ENCODE results near the gene EIF4G1.
"Not testable (repeated sequence)": the region's sequence is repeated elsewhere in the genome, so short reads cannot be mapped to it uniquely, and the experiment has no call there.

Gene EIF4G1, protein sequence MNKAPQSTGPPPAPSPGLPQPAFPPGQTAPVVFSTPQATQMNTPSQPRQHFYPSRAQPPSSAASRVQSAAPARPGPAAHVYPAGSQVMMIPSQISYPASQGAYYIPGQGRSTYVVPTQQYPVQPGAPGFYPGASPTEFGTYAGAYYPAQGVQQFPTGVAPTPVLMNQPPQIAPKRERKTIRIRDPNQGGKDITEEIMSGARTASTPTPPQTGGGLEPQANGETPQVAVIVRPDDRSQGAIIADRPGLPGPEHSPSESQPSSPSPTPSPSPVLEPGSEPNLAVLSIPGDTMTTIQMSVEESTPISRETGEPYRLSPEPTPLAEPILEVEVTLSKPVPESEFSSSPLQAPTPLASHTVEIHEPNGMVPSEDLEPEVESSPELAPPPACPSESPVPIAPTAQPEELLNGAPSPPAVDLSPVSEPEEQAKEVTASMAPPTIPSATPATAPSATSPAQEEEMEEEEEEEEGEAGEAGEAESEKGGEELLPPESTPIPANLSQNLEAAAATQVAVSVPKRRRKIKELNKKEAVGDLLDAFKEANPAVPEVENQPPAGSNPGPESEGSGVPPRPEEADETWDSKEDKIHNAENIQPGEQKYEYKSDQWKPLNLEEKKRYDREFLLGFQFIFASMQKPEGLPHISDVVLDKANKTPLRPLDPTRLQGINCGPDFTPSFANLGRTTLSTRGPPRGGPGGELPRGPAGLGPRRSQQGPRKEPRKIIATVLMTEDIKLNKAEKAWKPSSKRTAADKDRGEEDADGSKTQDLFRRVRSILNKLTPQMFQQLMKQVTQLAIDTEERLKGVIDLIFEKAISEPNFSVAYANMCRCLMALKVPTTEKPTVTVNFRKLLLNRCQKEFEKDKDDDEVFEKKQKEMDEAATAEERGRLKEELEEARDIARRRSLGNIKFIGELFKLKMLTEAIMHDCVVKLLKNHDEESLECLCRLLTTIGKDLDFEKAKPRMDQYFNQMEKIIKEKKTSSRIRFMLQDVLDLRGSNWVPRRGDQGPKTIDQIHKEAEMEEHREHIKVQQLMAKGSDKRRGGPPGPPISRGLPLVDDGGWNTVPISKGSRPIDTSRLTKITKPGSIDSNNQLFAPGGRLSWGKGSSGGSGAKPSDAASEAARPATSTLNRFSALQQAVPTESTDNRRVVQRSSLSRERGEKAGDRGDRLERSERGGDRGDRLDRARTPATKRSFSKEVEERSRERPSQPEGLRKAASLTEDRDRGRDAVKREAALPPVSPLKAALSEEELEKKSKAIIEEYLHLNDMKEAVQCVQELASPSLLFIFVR (N-terminal part only)

DNA sequence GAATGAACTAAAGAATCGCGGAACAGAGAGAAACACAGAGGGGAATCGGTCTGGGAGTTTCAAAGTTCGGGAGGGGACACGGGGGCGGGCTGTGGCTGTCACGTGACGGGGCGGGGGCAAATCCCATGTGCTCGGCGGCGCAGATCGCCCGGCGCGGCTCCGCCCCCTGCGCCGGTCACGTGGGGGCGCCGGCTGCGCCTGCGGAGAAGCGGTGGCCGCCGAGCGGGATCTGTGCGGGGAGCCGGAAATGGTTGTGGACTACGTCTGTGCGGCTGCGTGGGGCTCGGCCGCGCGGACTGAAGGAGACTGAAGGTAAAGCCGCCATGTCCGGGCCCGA lies at the start of gene EIF4G1:
EIF4G1 (plus strand) TSS at position 244 of the 337 bp plus-strand sequence. CDS start 1,191 bp downstream, outside the sequence.
- H3K27ac ChIP-seq: peak within 1 kb of the TSS; percentile 93
- TF ChIP-seq CTCF (conservative IDR thresholded peaks at IDR 0.05): no peak

DNA sequence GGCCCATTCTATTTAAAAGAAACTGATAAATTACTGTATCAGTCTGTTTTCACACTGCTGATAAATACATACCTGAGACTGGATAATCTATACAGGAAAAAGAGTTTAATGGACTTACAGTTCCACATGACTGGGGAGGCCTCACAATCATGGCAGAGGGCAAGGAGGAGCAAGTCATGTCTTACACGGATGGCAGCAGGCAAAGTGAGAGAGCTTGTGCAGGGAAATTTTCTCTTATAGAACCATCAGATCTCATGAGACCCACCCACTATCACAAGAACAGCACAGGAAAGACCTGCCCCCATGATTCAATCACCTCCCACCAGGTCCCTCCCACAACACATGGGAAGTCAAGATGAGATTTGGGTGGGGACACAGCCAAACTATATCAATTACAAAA lies 47.2 kb upstream of the EIF4G1 start:
- not testable (repeated sequence) for H3K27ac ChIP-seq

DNA sequence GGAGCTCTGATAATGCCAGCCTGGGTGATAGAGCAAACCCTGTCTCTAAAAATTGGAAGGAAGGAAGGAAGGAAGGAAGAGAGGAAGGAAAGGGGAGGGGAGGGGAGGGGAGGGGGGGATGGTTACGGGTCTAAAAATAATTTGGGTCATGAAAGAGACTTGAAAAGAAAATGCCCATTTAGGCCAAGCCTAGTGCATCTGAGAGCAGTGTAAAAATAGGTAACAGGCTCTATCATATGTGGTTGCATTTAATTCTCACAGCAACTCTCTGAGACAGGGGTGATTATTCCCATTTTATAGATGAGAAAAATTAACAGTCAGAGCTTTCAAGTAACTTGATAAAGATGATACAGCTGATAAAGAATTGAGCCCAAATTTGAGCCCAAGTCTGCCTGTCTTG lies 42.1 kb upstream of the EIF4G1 start:
- H3K27ac ChIP-seq: no peak overlapping the region
- TF ChIP-seq CTCF (conservative IDR thresholded peaks at IDR 0.05): no peak

DNA sequence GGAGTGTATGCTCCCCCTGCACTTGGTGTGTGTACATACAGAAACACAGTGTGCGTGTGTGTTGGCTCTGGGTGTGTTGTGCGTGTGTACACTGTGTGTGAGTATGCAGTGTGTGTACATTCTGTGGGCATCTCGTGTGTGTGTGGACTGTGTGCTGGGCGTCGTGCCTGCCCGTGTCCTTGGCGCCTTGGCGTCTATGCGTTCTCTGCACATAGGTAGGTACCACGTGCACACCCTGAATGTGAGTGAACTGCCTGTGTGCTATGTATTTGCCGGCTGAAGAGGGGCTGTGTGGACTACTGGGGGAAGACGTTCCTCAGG lies 39.1 kb upstream of the EIF4G1 start:
- no peak overlapping the region for H3K27ac ChIP-seq
- no peak for TF ChIP-seq CTCF (conservative IDR thresholded peaks at IDR 0.05)

DNA sequence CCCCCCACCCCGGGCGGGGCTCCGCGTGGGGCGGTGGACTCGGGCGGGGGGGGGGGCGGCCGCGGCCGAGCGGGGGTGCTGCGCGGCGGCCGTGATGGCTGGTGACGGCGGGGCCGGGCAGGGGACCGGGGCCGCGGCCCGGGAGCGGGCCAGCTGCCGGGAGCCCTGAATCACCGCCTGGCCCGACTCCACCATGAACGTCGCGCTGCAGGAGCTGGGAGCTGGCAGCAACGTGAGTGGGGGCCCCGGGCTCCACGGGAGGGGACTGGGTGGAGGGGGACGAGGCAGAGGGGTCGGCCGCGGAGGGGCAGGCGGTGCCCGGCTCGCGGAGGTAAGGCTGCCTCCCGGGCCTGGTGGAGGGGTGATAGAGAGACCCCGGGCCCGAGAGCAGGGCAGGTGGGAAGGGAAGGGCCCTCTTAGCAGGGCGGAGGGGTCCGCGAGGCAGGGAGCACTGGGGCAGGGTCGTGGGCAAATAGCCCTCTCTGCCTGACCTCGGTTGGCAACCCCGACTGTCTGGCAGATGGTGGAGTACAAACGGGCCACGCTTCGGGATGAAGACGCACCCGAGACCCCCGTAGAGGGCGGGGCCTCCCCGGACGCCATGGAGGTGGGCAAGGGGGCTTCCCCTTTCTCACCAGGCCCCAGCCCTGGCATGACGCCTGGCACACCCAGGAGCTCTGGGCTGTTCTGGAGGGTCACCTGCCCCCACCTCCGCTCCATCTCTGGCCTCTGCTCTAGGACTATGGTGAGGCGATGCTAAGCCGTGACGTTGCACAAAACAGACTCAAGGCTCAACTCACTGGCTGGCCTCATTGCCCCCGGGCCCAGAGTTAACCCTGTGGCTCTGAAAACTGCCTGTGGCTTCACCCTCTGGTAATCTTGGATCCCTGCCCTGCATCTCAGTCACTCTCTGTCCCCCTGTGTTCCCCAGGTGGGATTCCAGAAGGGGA lies 38.2 kb upstream of the EIF4G1 start, which contains the start of gene ECE2:
ECE2 (plus strand) TSS at position 62 of the 950 bp plus-strand sequence; CDS start at position 194, 132 bp downstream.
- no peak for TF ChIP-seq CTCF (conservative IDR thresholded peaks at IDR 0.05)

GRCh38 chr3:184277366-184277765 lies 37.0 kb upstream of the EIF4G1 start:
- no peak for TF ChIP-seq CTCF (conservative IDR thresholded peaks at IDR 0.05)
- H3K27ac ChIP-seq: no peak overlapping the region

More for the DNA sequence above, 38.2 kb upstream of the EIF4G1 start, which contains the start of gene ECE2:
- H3K27ac ChIP-seq: no peak within 1 kb of the TSS

- TF ChIP-seq CTCF (conservative IDR thresholded peaks at IDR 0.05): no peak
- no peak overlapping the region for H3K27ac ChIP-seq
These were observed 31.5 kb upstream of the EIF4G1 start for GRCh38 chr3:184282941-184283340.

Data from VCaP (cell line).